HCT116 (cell line): ENCODE measurements around the gene CADPS2. TPM values are rescaled to one million over a fixed set of nuclear protein-coding genes. Genes with fewer than 3 reads are reported as not detected.

Source experiments
- ATAC-seq: fragments of 200-7000 bp; cut with Tn5 transposase; 2 replicates; pipeline ENCODE4 v1.9.1; 2020; ENCODE audit warnings: mild to moderate bottlenecking, moderate library complexity
- BruUV-seq: library from RNA; stranded (reverse); fragments of 400-500 nt; replicated peaks from 2 replicates; lab custom pipeline; 2021; lab: Mats Ljungman, UMichigan
- CTCF ChIA-PET: fragments of 300-600 bp; sonication (Branson Sonifier 250); formaldehyde crosslinking; loops from one replicate; lab custom pipeline; 2021; ENCODE audit warnings: antibody characterized with exemption; lab: Charles Lee
- POLR2A ChIA-PET: fragments of 300-600, 350-600 bp; sonication (Branson Sonifier 250); formaldehyde crosslinking; loops from one replicate; lab custom pipeline; 2021; ENCODE audit warnings: antibody characterized with exemption; lab: Charles Lee
- RAD21 ChIA-PET, 2 experiments: fragments of 300-600 bp; sonication (Branson Sonifier 250); formaldehyde crosslinking; loops; one replicate each; lab custom pipeline; 2023; ENCODE audit warnings: low total read pairs in 2 of 2; ENCODE audit not compliant: uncharacterized antibody in 2 of 2, unreplicated experiment in 2 of 2, low non-redundant PET in 1 of 2; lab: Charles Lee
- DNase-seq: peaks from one replicate; pipeline ENCODE4 v3.0.0-alpha.2; 2010; ENCODE audit warnings: low read depth, low spot score
- H2AFZ ChIP-seq: fragments of 200-600 bp; shearing (Covaris generic), sonication (generic); 2 replicates; pipeline ENCODE4 v1.6.1; 2017; ENCODE audit warnings: low read depth, mixed run types, mixed read lengths, antibody characterized with exemption, low read length; ENCODE audit not compliant: poor library complexity, severe bottlenecking
- H3K27ac ChIP-seq: 2 replicates; pipeline ENCODE4 v1.5.1; 2012; ENCODE audit warnings: low read depth, low read length
- H3K27me3 ChIP-seq: fragments of 200-600 bp; sonication (generic); 2 replicates; pipeline ENCODE4 v1.6.1; 2016; ENCODE audit warnings: mixed run types, low read length, mixed read lengths; ENCODE audit not compliant: insufficient read depth
- H3K36me3 ChIP-seq, 2 experiments: fragments of 200-500 bp in 1 of 2; fragments of 200-600 bp in 1 of 2; sonication (Bioruptor generic) in 1 of 2; sonication (generic) in 1 of 2; 2 replicates each; pipeline versions ENCODE4 v1.5.1 to v1.6.1; 2014 to 2016; ENCODE audit warnings: low read length in 2 of 2, inconsistent platforms in 1 of 2, mixed read lengths in 1 of 2, mixed run types in 1 of 2; ENCODE audit not compliant: insufficient read depth in 2 of 2, control insufficient read depth in 1 of 2
- H3K4me1 ChIP-seq, 2 experiments: fragments of 200-600 bp in 1 of 2; sonication (generic) in 1 of 2; 2 replicates each; pipeline versions ENCODE4 v1.5.1 to v1.6.1; 2012 to 2017; ENCODE audit warnings: low read length in 2 of 2, inconsistent platforms in 1 of 2, mild to moderate bottlenecking in 1 of 2, mixed read lengths in 1 of 2, mixed run types in 1 of 2, moderate library complexity in 1 of 2; ENCODE audit not compliant: insufficient read depth in 2 of 2, control insufficient read depth in 1 of 2
- H3K4me2 ChIP-seq: fragments of 200-600 bp; sonication (generic); 2 replicates; pipeline ENCODE4 v1.6.1; 2017; ENCODE audit warnings: mixed run types, low read length, mixed read lengths
- H3K4me3 ChIP-seq, 2 experiments: fragments of 200-600 bp in 1 of 2; sonication (generic) in 1 of 2; replicated peaks in 1 of 2; 2 replicates each; pipeline ENCODE4 v1.5.1; 2011 to 2016; ENCODE audit warnings: low read length in 2 of 2, control low read depth in 1 of 2, low read depth in 1 of 2, mild to moderate bottlenecking in 1 of 2, mixed read lengths in 1 of 2, mixed run types in 1 of 2
- H3K79me2 ChIP-seq: fragments of 200-600 bp; sonication (generic); 2 replicates; pipeline ENCODE4 v1.6.1; 2017; ENCODE audit warnings: mild to moderate bottlenecking, mixed run types, low read length, moderate library complexity, mixed read lengths; ENCODE audit not compliant: insufficient read depth
- H3K9ac ChIP-seq: fragments of 200-600 bp; sonication (generic); 2 replicates; pipeline ENCODE4 v1.6.1; 2016; ENCODE audit warnings: low read length, mixed read lengths
- H3K9me2 ChIP-seq: fragments of 200-600 bp; sonication (generic), shearing (Covaris generic); 2 replicates; pipeline ENCODE4 v1.6.1; 2017; ENCODE audit warnings: mixed run types, mild to moderate bottlenecking, moderate library complexity; ENCODE audit not compliant: insufficient read depth
- H3K9me3 ChIP-seq, 2 experiments: fragments of 200-500 bp in 1 of 2; fragments of 200-600 bp in 1 of 2; sonication (Bioruptor generic) in 1 of 2; sonication (generic) in 1 of 2; 2 replicates each; pipeline ENCODE4 v1.6.1; 2014 to 2017; ENCODE audit warnings: low read length in 2 of 2, mixed read lengths in 2 of 2, inconsistent platforms in 1 of 2, low read depth in 1 of 2, mild to moderate bottlenecking in 1 of 2, mixed run types in 1 of 2, moderate library complexity in 1 of 2; ENCODE audit not compliant: control insufficient read depth in 1 of 2, insufficient read depth in 1 of 2
- H4K20me1 ChIP-seq: fragments of 200-600 bp; sonication (generic), shearing (Covaris generic); 2 replicates; pipeline ENCODE4 v1.6.1; 2017; ENCODE audit warnings: mixed run types, mild to moderate bottlenecking, moderate library complexity; ENCODE audit not compliant: insufficient read depth
- EGR1 ChIP-seq: IDR thresholded peaks from 2 replicates; pipeline ENCODE4 v1.6.1; 2012; ENCODE audit warnings: low read depth
- ELF1 ChIP-seq: IDR thresholded peaks from 2 replicates; pipeline ENCODE4 v1.6.1; 2012; ENCODE audit warnings: low read depth, borderline replicate concordance
- FOSL1 ChIP-seq: IDR thresholded peaks from 2 replicates; pipeline ENCODE4 v1.6.1; 2012; ENCODE audit warnings: low read depth
- JUND ChIP-seq: IDR thresholded peaks from 2 replicates; pipeline ENCODE4 v1.6.1; 2012
- RAD21 ChIP-seq: IDR thresholded peaks from 2 replicates; pipeline ENCODE4 v1.6.1; 2012; ENCODE audit warnings: low read depth, mild to moderate bottlenecking
- SIN3A ChIP-seq: IDR thresholded peaks from 2 replicates; pipeline ENCODE4 v1.6.1; 2012; ENCODE audit warnings: low read depth
- SRF ChIP-seq: IDR thresholded peaks from 2 replicates; pipeline ENCODE4 v1.6.1; 2012; ENCODE audit warnings: low read depth
- TCF7L2 ChIP-seq: IDR thresholded peaks from 2 replicates; pipeline ENCODE4 v1.7.0; 2011; ENCODE audit warnings: borderline replicate concordance, inconsistent platforms; ENCODE audit not compliant: insufficient read depth, insufficient read length; ENCODE audit errors: extremely low read depth
- YY1 ChIP-seq: IDR thresholded peaks from 2 replicates; pipeline ENCODE4 v1.6.1; 2011; ENCODE audit warnings: low read length, low read depth, moderate library complexity, mild to moderate bottlenecking; ENCODE audit not compliant: insufficient replicate concordance; ENCODE audit errors: extremely low read depth
- ZFX ChIP-seq: fragments of 450-650 bp; IDR thresholded peaks from 2 replicates; pipeline ENCODE4 v1.6.1; 2017
- intact Hi-C: fragments of 100-400 bp; cut with micrococcal nuclease; formaldehyde crosslinking; loops from 2 replicates; pipeline ENCODE4 v1.10.0; 2022
- total RNA-seq: library from RNA; stranded (reverse); gene quantifications from one replicate; pipeline ENCODE4 v1.2.1, GENCODE V29; 2021; ENCODE audit not compliant: unreplicated experiment
- TF ChIP-seq, protein P1 (sequence below): IDR thresholded peaks from 2 replicates; pipeline ENCODE4 v1.6.1; 2012; ENCODE audit warnings: low read depth
- TF ChIP-seq, protein P2 (sequence below): IDR thresholded peaks from 2 replicates; pipeline ENCODE4 v1.6.1; 2011; ENCODE audit warnings: mild to moderate bottlenecking, low read length, moderate library complexity; ENCODE audit not compliant: insufficient replicate concordance; ENCODE audit errors: extremely low read depth

Gene CADPS2
- total RNA-seq, 1 experiment from 2014 or later: 7.5 TPM

DNA sequence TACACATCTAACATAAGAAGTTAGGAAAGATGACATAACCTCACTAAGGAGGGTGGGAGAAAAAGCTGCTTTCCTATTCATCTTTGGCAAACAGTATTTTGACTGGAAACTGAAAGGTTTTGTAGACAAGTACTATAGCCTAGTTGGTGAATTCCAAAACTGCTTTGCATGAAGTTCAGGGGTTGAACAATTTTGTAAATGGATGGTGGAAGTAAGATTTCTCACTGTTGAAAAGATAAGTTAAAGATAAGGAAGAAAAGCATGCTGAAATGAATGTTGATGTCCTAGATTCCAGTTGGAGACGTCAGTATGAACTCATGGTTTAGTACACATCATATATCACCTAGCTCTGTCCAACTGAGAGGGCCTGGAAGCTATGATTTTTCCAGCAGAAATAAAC lies 422.6 kb downstream of the CADPS2 start (continued):
- TF ChIP-seq, protein P1, sequence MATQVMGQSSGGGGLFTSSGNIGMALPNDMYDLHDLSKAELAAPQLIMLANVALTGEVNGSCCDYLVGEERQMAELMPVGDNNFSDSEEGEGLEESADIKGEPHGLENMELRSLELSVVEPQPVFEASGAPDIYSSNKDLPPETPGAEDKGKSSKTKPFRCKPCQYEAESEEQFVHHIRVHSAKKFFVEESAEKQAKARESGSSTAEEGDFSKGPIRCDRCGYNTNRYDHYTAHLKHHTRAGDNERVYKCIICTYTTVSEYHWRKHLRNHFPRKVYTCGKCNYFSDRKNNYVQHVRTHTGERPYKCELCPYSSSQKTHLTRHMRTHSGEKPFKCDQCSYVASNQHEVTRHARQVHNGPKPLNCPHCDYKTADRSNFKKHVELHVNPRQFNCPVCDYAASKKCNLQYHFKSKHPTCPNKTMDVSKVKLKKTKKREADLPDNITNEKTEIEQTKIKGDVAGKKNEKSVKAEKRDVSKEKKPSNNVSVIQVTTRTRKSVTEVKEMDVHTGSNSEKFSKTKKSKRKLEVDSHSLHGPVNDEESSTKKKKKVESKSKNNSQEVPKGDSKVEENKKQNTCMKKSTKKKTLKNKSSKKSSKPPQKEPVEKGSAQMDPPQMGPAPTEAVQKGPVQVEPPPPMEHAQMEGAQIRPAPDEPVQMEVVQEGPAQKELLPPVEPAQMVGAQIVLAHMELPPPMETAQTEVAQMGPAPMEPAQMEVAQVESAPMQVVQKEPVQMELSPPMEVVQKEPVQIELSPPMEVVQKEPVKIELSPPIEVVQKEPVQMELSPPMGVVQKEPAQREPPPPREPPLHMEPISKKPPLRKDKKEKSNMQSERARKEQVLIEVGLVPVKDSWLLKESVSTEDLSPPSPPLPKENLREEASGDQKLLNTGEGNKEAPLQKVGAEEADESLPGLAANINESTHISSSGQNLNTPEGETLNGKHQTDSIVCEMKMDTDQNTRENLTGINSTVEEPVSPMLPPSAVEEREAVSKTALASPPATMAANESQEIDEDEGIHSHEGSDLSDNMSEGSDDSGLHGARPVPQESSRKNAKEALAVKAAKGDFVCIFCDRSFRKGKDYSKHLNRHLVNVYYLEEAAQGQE: no peak
- TF ChIP-seq EGR1: no peak

DNA sequence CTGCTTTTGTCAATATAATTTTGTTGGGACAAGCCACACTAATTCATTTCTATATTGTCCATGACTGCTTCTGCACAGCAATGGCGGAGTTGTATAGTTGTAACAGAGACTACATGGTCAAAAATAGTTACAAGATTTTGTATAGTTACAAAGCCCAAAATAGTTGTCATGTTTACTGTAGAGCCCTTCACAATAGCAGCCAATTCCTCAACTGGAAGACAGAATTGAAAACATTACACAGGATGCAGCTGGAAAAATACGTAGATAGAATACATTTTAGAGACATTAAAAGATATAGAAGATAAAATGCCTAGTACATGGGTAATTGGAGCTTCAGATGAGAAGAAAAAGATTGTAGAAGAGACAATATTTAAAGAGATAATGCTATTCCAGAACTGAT lies 425.3 kb downstream of the CADPS2 start:
- Histone ChIP-seq H2AFZ (no peak overlapping the region), H3K4me1 (no peaks in the 10 kb centered on the region), H3K79me2 (no peaks in the 10 kb centered on the region), H3K36me3 (no peaks in the 10 kb centered on the region), H3K9me2 (no peaks in the 10 kb centered on the region), H3K4me3 (no peak overlapping the region), H3K27ac (no peak overlapping the region), H3K27me3 (no peaks in the 10 kb centered on the region), H4K20me1 (no peaks in the 10 kb centered on the region), H3K4me2 (no peak overlapping the region), H3K9ac (no peak overlapping the region), H3K9me3 (no peaks in the 10 kb centered on the region)
- intact Hi-C loops: no loop called here
- no peak for DNase-seq
- ATAC-seq: no peak
- BruUV-seq: no TSS peak
- ChIA-PET RAD21 (no interaction called here), CTCF (no interaction called here), POLR2A (no interaction called here)
- TF ChIP-seq JUND: no peak
- no peak for TF ChIP-seq YY1
- TF ChIP-seq, protein P1: no peak
- TF ChIP-seq, protein P2, sequence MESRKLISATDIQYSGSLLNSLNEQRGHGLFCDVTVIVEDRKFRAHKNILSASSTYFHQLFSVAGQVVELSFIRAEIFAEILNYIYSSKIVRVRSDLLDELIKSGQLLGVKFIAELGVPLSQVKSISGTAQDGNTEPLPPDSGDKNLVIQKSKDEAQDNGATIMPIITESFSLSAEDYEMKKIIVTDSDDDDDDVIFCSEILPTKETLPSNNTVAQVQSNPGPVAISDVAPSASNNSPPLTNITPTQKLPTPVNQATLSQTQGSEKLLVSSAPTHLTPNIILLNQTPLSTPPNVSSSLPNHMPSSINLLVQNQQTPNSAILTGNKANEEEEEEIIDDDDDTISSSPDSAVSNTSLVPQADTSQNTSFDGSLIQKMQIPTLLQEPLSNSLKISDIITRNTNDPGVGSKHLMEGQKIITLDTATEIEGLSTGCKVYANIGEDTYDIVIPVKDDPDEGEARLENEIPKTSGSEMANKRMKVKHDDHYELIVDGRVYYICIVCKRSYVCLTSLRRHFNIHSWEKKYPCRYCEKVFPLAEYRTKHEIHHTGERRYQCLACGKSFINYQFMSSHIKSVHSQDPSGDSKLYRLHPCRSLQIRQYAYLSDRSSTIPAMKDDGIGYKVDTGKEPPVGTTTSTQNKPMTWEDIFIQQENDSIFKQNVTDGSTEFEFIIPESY: no peak
- no peak for TF ChIP-seq ZFX
- no peak for TF ChIP-seq SRF
- no peak for TF ChIP-seq TCF7L2
- no peak for TF ChIP-seq ELF1
- TF ChIP-seq SIN3A: no peak
- TF ChIP-seq FOSL1: no peak
- TF ChIP-seq RAD21: no peak
